Astrocyte of the hippocampus (primary cell): Measurements from ENCODE around the gene PRTN3.
"Not testable (repeated sequence)": the region's sequence is repeated elsewhere in the genome, so short reads cannot be mapped to it uniquely, and the experiment has no call there.

Experiments
- DNase-seq: peaks from one replicate; pipeline ENCODE4 v3.0.0; 2011; ENCODE audit warnings: low read depth, low spot score

The PRTN3 gene

GRCh38 chr19:845707-846521 lies 5.1 kb downstream of the PRTN3 start:
- DNase-seq, result no peak

GRCh38 chr19:848386-848921 lies 7.7 kb downstream of the PRTN3 start:
- no peak for DNase-seq

- not testable (repeated sequence) for DNase-seq
These were observed 8.4 kb downstream of the PRTN3 start for GRCh38 chr19:849195-849594.

GRCh38 chr19:850221-850978 lies 9.6 kb downstream of the PRTN3 start:
- DNase-seq, result peak; percentile 87

GRCh38 chr19:850979-851335 lies 10.2 kb downstream of the PRTN3 start:
- DNase-seq, result no peak

- no peak for DNase-seq
These were observed 11.6 kb downstream of the PRTN3 start, which contains the start of gene ELANE for GRCh38 chr19:852136-853013. Gene ELANE (plus strand): TSS chr19:852303. CDS start chr19:852329, 26 bp downstream.

GRCh38 chr19:853014-853585 lies 12.3 kb downstream of the PRTN3 start:
- DNase-seq, result no peak

- DNase-seq, result not testable (repeated sequence)
These were observed 12.9 kb downstream of the PRTN3 start for GRCh38 chr19:853614-854220.

- DNase-seq, result no peak
These were observed 13.8 kb downstream of the PRTN3 start for GRCh38 chr19:854549-854948.

GRCh38 chr19:855142-855541 lies 14.3 kb downstream of the PRTN3 start:
- no peak for DNase-seq

- DNase-seq, result no peak
These were observed 14.8 kb downstream of the PRTN3 start for GRCh38 chr19:855566-856120.

- no peak for DNase-seq
These were observed 17.5 kb downstream of the PRTN3 start for GRCh38 chr19:858284-858683.

- no peak for DNase-seq
These were observed 18.4 kb downstream of the PRTN3 start, which contains the start of gene CFD for GRCh38 chr19:858868-859843. Gene CFD (plus strand): TSS chr19:859664. CDS start chr19:859690, 26 bp downstream.

- no peak for DNase-seq
These were observed 20.4 kb downstream of the PRTN3 start for GRCh38 chr19:861141-861755.

GRCh38 chr19:861756-862580 lies 21.2 kb downstream of the PRTN3 start:
- peak; percentile 35 for DNase-seq

- peak; percentile 51 for DNase-seq
These were observed 21.9 kb downstream of the PRTN3 start for GRCh38 chr19:862581-863314.

GRCh38 chr19:863315-863620 lies 22.5 kb downstream of the PRTN3 start:
- DNase-seq, result no peak
